H1 (cell line): Measurements from ENCODE around the gene LBP.

ENCODE experiments used
- BCL11A ChIP-seq, 2 experiments: IDR thresholded peaks; one replicate each; pipeline ENCODE4 v1.6.1; 2011; ENCODE audit warnings: low read depth in 2 of 2, low read length in 2 of 2, mild to moderate bottlenecking in 2 of 2
- POLR2AphosphoS5 ChIP-seq: IDR thresholded peaks from 2 replicates; pipeline ENCODE4 v1.6.1; 2011; ENCODE audit warnings: low read depth, low read length
- SP1 ChIP-seq: IDR thresholded peaks from 2 replicates; pipeline ENCODE4 v1.6.1; 2011; ENCODE audit warnings: low read depth, low read length
- TF ChIP-seq, protein P1 (sequence below), 3 experiments: IDR thresholded peaks; 1 replicate in 2 of 3; 2 replicates in 1 of 3; pipeline versions ENCODE4 v1.5.1 to v1.6.1; 2011; ENCODE audit warnings: low read length in 3 of 3, mild to moderate bottlenecking in 3 of 3, inconsistent platforms in 2 of 3, low read depth in 1 of 3, moderate library complexity in 1 of 3; ENCODE audit not compliant: insufficient read depth in 1 of 3; ENCODE audit errors: control extremely low read depth in 1 of 3

DNA sequence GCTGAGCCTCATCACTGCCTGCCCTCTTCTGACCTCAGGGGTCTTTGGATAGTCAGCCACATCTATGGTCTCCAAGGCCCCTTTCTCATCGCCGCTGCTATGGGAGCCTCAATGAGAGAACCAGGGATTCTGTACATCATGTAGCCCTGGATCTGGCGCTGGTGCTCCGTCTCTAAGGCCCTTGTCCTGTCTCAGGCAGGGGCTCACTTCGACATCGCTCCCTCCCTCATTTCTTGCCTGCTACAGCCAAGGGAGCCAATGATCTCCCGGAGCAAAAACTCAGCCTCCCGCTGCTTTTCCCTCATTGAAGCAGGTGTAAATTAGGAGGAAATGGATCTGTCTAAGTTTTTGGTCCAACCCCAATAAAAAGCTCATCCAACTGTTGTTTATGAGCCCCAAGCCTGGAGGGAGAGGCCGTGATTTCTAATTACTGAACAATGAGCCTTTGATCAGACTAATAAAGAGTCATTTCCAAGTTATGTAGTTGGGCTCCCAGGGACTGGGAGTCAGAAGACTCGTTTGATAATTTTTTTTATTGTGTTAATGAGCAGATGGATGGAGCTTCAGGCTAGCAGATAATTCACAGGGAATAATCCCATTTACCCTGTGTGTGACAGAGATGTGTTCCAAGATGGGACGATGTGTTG is 30.9 kb downstream of the LBP start:
- TF ChIP-seq BCL11A (IDR thresholded peaks at IDR 0.05; ENCODE audit: low read depth in 2 of 2, low read length in 2 of 2) (no peak), POLR2AphosphoS5 (no peak), SP1 (no peak)
- TF ChIP-seq, protein P1, sequence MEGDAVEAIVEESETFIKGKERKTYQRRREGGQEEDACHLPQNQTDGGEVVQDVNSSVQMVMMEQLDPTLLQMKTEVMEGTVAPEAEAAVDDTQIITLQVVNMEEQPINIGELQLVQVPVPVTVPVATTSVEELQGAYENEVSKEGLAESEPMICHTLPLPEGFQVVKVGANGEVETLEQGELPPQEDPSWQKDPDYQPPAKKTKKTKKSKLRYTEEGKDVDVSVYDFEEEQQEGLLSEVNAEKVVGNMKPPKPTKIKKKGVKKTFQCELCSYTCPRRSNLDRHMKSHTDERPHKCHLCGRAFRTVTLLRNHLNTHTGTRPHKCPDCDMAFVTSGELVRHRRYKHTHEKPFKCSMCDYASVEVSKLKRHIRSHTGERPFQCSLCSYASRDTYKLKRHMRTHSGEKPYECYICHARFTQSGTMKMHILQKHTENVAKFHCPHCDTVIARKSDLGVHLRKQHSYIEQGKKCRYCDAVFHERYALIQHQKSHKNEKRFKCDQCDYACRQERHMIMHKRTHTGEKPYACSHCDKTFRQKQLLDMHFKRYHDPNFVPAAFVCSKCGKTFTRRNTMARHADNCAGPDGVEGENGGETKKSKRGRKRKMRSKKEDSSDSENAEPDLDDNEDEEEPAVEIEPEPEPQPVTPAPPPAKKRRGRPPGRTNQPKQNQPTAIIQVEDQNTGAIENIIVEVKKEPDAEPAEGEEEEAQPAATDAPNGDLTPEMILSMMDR (IDR thresholded peaks at IDR 0.05; ENCODE audit: control extremely low read depth in 1 of 3, insufficient read depth in 1 of 3, low read depth in 1 of 3, low read length in 3 of 3): no peak
